MM.1S (cell line): ENCODE results near the gene PLAAT2.

ENCODE experiments used
- DNase-seq: peaks from one replicate; pipeline ENCODE4 v3.0.0-alpha.2; 2015
- H2AFZ ChIP-seq: fragments of 300-600 bp; sonication (generic); 2 replicates; pipeline ENCODE4 v1.6.0; 2016; ENCODE audit warnings: antibody characterized with exemption, low read length
- H3F3A ChIP-seq: fragments of 300-600 bp; sonication (generic); 2 replicates; pipeline ENCODE4 v1.6.1; 2016; ENCODE audit warnings: mild to moderate bottlenecking, antibody characterized with exemption, low read length, moderate library complexity, mixed read lengths; ENCODE audit not compliant: insufficient read depth
- H3K27ac ChIP-seq: fragments of 300-600 bp; sonication (generic); 2 replicates; pipeline ENCODE4 v1.5.1; 2016; ENCODE audit warnings: mild to moderate bottlenecking, low read length
- H3K27me3 ChIP-seq: fragments of 300-600 bp; sonication (generic); replicated peaks from 2 replicates; pipeline ENCODE4 v1.6.0; 2016; ENCODE audit warnings: low read length; ENCODE audit not compliant: insufficient read depth
- H3K36me3 ChIP-seq: fragments of 300-600 bp; sonication (generic); replicated peaks from 2 replicates; pipeline ENCODE4 v1.6.1; 2016; ENCODE audit warnings: mild to moderate bottlenecking, low read length, mixed read lengths; ENCODE audit not compliant: insufficient read depth
- H3K4me1 ChIP-seq: fragments of 300-600 bp; sonication (generic); 2 replicates; pipeline ENCODE4 v1.6.1; 2016; ENCODE audit warnings: low read length, mixed read lengths
- H3K4me2 ChIP-seq: fragments of 300-600 bp; sonication (generic); 2 replicates; pipeline ENCODE4 v1.6.0; 2016; ENCODE audit warnings: low read depth, low read length
- H3K4me3 ChIP-seq: fragments of 300-600 bp; sonication (generic); 2 replicates; pipeline ENCODE4 v1.5.1; 2016; ENCODE audit warnings: low read length, mixed read lengths
- H3K79me2 ChIP-seq: fragments of 300-600 bp; sonication (generic); 2 replicates; pipeline ENCODE4 v1.6.1; 2016; ENCODE audit warnings: mixed run types, low read length, mixed read lengths
- H3K9ac ChIP-seq: fragments of 300-600 bp; sonication (generic); 2 replicates; pipeline ENCODE4 v1.6.1; 2016; ENCODE audit warnings: low read length, mixed read lengths
- H3K9me2 ChIP-seq: fragments of 300-600 bp; sonication (generic); replicated peaks from 2 replicates; pipeline ENCODE4 v1.6.1; 2016; ENCODE audit warnings: mild to moderate bottlenecking, low read length, mixed read lengths; ENCODE audit not compliant: insufficient read depth
- H3K9me3 ChIP-seq: fragments of 300-600 bp; sonication (generic); replicated peaks from 2 replicates; pipeline ENCODE4 v1.6.1; 2016; ENCODE audit warnings: mild to moderate bottlenecking, low read length, mixed read lengths; ENCODE audit not compliant: insufficient read depth
- H4K20me1 ChIP-seq: fragments of 300-600 bp; sonication (generic); 2 replicates; pipeline ENCODE4 v1.6.1; 2016; ENCODE audit warnings: mild to moderate bottlenecking, low read length, moderate library complexity, mixed read lengths; ENCODE audit not compliant: insufficient read depth
- EZH2 ChIP-seq: fragments of 300-600 bp; sonication (generic); optimal IDR thresholded peaks from 2 replicates; pipeline ENCODE3; 2017; ENCODE audit warnings: low read depth, mild to moderate bottlenecking, antibody characterized with exemption, low read length, mixed read lengths
- EZH2phosphoT487 ChIP-seq: fragments of 300-600 bp; sonication (generic); IDR thresholded peaks from 2 replicates; pipeline ENCODE4 v1.6.1; 2018; ENCODE audit warnings: antibody characterized with exemption, low read length
- TF ChIP-seq, protein P1 (sequence below): fragments of 300-600 bp; sonication (generic); IDR thresholded peaks from 2 replicates; pipeline ENCODE4 v1.5.1; 2016; ENCODE audit warnings: antibody characterized with exemption, low read length, mixed read lengths

The PLAAT2 gene

DNA sequence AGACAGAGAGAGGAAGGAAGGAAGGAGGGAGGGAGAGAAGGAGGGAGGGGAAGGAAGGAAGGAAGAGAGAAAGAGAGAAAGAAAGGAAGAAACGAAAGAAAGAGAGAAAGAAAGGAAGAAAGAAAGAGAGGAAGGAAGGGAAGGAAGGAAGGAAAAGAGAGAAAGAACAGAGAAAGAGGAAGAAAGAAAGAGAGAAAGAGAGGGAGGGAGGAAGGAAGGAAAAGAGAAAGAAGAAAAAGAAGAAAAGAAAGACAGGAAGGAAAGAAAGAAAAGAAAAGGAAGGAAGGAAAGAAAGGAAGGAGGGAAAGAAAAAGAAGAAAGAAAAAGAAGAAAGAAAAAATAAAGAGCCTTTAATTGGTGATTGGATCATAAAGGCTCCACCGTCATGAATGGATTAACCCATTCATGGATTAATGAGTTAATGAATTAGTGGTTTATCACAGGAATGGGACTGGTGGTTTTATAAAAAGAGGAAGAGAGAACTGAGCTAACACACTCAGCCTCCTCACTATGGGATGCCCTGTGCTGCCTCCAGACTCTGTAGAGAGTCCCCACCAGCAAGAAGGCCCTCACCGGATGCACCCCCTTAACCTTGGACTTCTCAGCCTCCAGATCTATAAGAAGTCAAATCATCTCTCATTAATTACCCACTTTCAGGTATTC lies 9.0 kb upstream of the PLAAT2 start:
- H3K27ac ChIP-seq, result no peak overlapping the region

DNA sequence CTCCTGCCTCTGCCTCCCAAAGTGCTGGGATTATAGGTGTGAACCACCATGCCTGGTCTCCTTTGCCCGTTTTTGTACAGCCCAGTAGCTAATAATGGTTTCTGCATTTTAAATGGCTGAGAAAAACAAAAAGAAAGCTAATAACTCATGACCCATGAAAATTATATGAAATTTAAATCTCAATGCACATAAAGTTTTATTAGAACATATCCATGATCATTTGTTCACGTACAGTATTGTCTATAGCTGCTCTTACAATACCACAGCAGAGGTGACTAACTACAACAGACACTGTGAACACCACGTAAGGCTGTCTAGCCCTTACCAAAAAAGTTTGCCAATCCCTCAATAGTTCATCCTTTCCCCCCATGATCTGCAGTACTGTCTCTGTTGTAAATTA lies 6.4 kb upstream of the PLAAT2 start:
- no peak overlapping the region for H3K9ac ChIP-seq
- H3K9me3 ChIP-seq, result no peaks in the 10 kb centered on the region
- H3K4me2 ChIP-seq, result no peak overlapping the region
- H3K4me1 ChIP-seq, result peaks cover 21% of the 10 kb centered on the region
- TF ChIP-seq, protein P1, sequence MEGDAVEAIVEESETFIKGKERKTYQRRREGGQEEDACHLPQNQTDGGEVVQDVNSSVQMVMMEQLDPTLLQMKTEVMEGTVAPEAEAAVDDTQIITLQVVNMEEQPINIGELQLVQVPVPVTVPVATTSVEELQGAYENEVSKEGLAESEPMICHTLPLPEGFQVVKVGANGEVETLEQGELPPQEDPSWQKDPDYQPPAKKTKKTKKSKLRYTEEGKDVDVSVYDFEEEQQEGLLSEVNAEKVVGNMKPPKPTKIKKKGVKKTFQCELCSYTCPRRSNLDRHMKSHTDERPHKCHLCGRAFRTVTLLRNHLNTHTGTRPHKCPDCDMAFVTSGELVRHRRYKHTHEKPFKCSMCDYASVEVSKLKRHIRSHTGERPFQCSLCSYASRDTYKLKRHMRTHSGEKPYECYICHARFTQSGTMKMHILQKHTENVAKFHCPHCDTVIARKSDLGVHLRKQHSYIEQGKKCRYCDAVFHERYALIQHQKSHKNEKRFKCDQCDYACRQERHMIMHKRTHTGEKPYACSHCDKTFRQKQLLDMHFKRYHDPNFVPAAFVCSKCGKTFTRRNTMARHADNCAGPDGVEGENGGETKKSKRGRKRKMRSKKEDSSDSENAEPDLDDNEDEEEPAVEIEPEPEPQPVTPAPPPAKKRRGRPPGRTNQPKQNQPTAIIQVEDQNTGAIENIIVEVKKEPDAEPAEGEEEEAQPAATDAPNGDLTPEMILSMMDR, result no peak
- TF ChIP-seq EZH2 (no peak), EZH2phosphoT487 (no peak)
- no peaks in the 10 kb centered on the region for H3K9me2 ChIP-seq
- H3K27ac ChIP-seq, result no peak overlapping the region
- H4K20me1 ChIP-seq, result no peaks in the 10 kb centered on the region
- H3K79me2 ChIP-seq, result no peaks in the 10 kb centered on the region
- peaks cover 10% of the 10 kb centered on the region for H3F3A ChIP-seq
- no peak overlapping the region for H2AFZ ChIP-seq
- H3K27me3 ChIP-seq, result no peaks in the 10 kb centered on the region
- H3K36me3 ChIP-seq, result no peaks in the 10 kb centered on the region
- no peak for DNase-seq
- H3K4me3 ChIP-seq, result no peak overlapping the region

More for the DNA sequence above, 9.0 kb upstream of the PLAAT2 start:
- Histone ChIP-seq H2AFZ (no peak overlapping the region), H3F3A (peaks cover 5% of the 10 kb centered on the region; the same call in 1 of the 2 replicates), H3K36me3 (no peaks in the 10 kb centered on the region), H4K20me1 (no peaks in the 10 kb centered on the region), H3K79me2 (no peaks in the 10 kb centered on the region), H3K4me2 (no peak overlapping the region), H3K27me3 (no peaks in the 10 kb centered on the region), H3K9ac (no peak overlapping the region), H3K4me1 (peaks cover 7% of the 10 kb centered on the region), H3K9me3 (no peaks in the 10 kb centered on the region), H3K9me2 (no peaks in the 10 kb centered on the region), H3K4me3 (no peak overlapping the region)
- no peak for DNase-seq
- TF ChIP-seq EZH2phosphoT487 (no peak), EZH2 (no peak)
- TF ChIP-seq, protein P1, result no peak

DNA sequence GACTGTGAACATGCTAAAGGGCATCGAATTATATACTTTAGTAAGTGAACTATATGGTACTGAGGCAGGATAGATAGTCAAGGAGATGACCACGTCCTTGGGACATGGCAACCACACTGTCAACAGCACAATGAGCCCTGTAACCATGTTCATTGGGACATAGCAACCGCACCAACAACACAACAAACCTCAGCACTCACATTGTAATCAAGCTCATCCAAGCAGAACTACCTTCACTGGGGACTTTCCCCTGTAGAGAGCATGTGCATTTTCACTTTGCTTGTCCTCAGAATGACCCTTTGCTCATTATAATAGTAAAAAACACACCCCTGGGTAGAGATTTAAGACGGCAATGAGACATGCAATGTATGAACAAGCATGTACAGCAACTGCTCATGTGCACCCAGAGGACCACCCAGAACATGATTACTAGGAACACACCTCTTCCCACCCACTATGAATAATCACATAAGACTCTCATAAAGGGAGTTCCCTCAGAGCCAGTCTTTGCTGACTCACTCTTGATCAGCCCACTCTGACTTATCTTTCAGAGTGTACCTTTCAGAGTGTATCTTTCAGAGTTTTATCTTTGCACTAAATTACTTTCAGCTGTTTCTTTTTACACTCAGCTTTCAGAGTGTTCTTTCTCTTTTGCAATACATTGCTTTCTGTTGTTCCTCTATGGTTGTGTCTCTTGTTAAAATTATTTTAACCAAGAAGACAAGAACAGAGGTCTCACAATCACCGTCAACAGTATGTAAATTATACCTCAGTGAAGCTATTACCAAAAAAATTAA lies 4.1 kb upstream of the PLAAT2 start:
- Histone ChIP-seq H3F3A (peaks cover 22% of the 10 kb centered on the region), H3K9ac (peak overlapping the region; percentile 43), H3K4me1 (peaks cover 32% of the 10 kb centered on the region), H2AFZ (0 out of 2 replicates have a peak overlapping the region, but pooled peaks have one; percentile 9), H3K9me2 (no peaks in the 10 kb centered on the region), H3K27ac (peak overlapping the region; percentile 62; the same call in 1 of the 2 replicates), H4K20me1 (no peaks in the 10 kb centered on the region), H3K9me3 (no peaks in the 10 kb centered on the region), H3K4me3 (peak overlapping the region; percentile 48), H3K27me3 (no peaks in the 10 kb centered on the region), H3K36me3 (no peaks in the 10 kb centered on the region), H3K4me2 (peak overlapping the region; percentile 64), H3K79me2 (no peaks in the 10 kb centered on the region)
- TF ChIP-seq EZH2, result no peak
- TF ChIP-seq, protein P1, result no peak
- TF ChIP-seq EZH2phosphoT487, result no peak
- peak; percentile 73 for DNase-seq
